Endothelial cell of umbilical vein (primary cell): ENCODE data around the gene DDX56. TPM values are rescaled to one million over a fixed set of nuclear protein-coding genes. Genes with fewer than 3 reads are reported as not detected.
A peak's percentile ranks its signal among the peaks of the same experiment; 100 is the strongest.

Experiments used
- BruUV-seq: library from RNA; stranded (reverse); fragments of 400-500 nt; replicated peaks from 2 replicates; lab custom pipeline; 2021; lab: Mats Ljungman, UMichigan
- CTCF ChIA-PET: fragments of 300-600, 350-600 bp; sonication (Branson Sonifier 250); formaldehyde crosslinking; loops from one replicate; lab custom pipeline; 2021; ENCODE audit warnings: antibody characterized with exemption, inconsistent platforms; lab: Charles Lee
- POLR2A ChIA-PET: fragments of 300-600, 350-600 bp; sonication (Branson Sonifier 250); formaldehyde crosslinking; loops from one replicate; lab custom pipeline; 2021; ENCODE audit warnings: antibody characterized with exemption, inconsistent platforms; lab: Charles Lee
- DNase-seq: peaks from one replicate; pipeline ENCODE4 v3.0.0-alpha.2; 2011; ENCODE audit warnings: low read depth, low spot score
- FAIRE-seq: peaks from 2 replicates; lab custom pipeline; 2011; peaks lifted over from hg19 to GRCh38; lab: Jason Lieb, UNC
- H2AFZ ChIP-seq: 2 replicates; pipeline ENCODE4 v1.6.0; 2012; ENCODE audit warnings: low read depth, low read length, control low read depth, inconsistent platforms
- H3K27ac ChIP-seq: 2 replicates; pipeline ENCODE4 v1.5.1; 2011; ENCODE audit warnings: low read depth, mild to moderate bottlenecking, control low read depth, low read length, moderate library complexity; ENCODE audit not compliant: insufficient read depth
- H3K27me3 ChIP-seq, 2 experiments: 2 replicates each; pipeline versions ENCODE4 v1.6.0 to v1.6.1; 2011; ENCODE audit warnings: low read length in 2 of 2, mixed read lengths in 1 of 2; ENCODE audit not compliant: control insufficient read depth in 2 of 2, insufficient read depth in 2 of 2
- H3K36me3 ChIP-seq, 2 experiments: 2 replicates in 1 of 2; 3 replicates in 1 of 2; pipeline ENCODE4 v1.5.1; 2011; ENCODE audit warnings: low read length in 2 of 2, mild to moderate bottlenecking in 1 of 2, moderate library complexity in 1 of 2; ENCODE audit not compliant: control insufficient read depth in 2 of 2, insufficient read depth in 2 of 2; ENCODE audit errors: extremely low read depth in 1 of 2
- H3K4me1 ChIP-seq: 3 replicates; pipeline ENCODE4 v1.5.1; 2011; ENCODE audit warnings: mild to moderate bottlenecking, low read length; ENCODE audit not compliant: control insufficient read depth, insufficient read depth; ENCODE audit errors: extremely low read depth
- H3K4me2 ChIP-seq: 2 replicates; pipeline ENCODE4 v1.6.1; 2011; ENCODE audit warnings: low read length, control low read depth, mixed read lengths; ENCODE audit not compliant: insufficient read depth
- H3K4me3 ChIP-seq, 3 experiments: fragments of 200-600 bp in 1 of 3; sonication (generic), shearing (Covaris generic) in 1 of 3; replicated peaks in 1 of 3; 2 replicates each; pipeline ENCODE4 v1.5.1; 2011 to 2016; ENCODE audit warnings: control low read depth in 3 of 3, low read length in 3 of 3, mild to moderate bottlenecking in 2 of 3, inconsistent platforms in 1 of 3, low read depth in 1 of 3, moderate library complexity in 1 of 3; ENCODE audit not compliant: insufficient read depth in 1 of 3
- H3K79me2 ChIP-seq: 2 replicates; pipeline ENCODE4 v1.6.0; 2012; ENCODE audit warnings: low read length, inconsistent platforms; ENCODE audit not compliant: control insufficient read depth, insufficient read depth
- H3K9ac ChIP-seq: replicated peaks from 2 replicates; pipeline ENCODE3; 2011; ENCODE audit warnings: low read length, control low read depth; ENCODE audit not compliant: insufficient read depth; ENCODE audit errors: extremely low read depth
- H3K9me1 ChIP-seq: replicated peaks from 3 replicates; pipeline ENCODE4 v1.6.0; 2011; ENCODE audit warnings: mild to moderate bottlenecking, low read length; ENCODE audit not compliant: control insufficient read depth, insufficient read depth; ENCODE audit errors: extremely low read depth
- H3K9me3 ChIP-seq: replicated peaks from 2 replicates; pipeline ENCODE4 v1.5.1; 2012; ENCODE audit warnings: low read length, inconsistent platforms; ENCODE audit not compliant: control insufficient read depth, insufficient read depth
- H4K20me1 ChIP-seq: replicated peaks from 2 replicates; pipeline ENCODE3; 2011; ENCODE audit warnings: mild to moderate bottlenecking, low read length; ENCODE audit not compliant: control insufficient read depth, insufficient read depth; ENCODE audit errors: extremely low read depth
- CTCF ChIP-seq, 2 donors: IDR thresholded peaks; 1 replicate in 1 of 2; 2 replicates in 1 of 2; pipeline ENCODE4 v1.5.1; 2011; ENCODE audit warnings: low read length in 2 of 2, mild to moderate bottlenecking in 2 of 2, moderate library complexity in 2 of 2, control low read depth in 1 of 2, inconsistent platforms in 1 of 2, low read depth in 1 of 2; ENCODE audit not compliant: insufficient read depth in 1 of 2; ENCODE audit errors: extremely low read depth in 1 of 2
- EZH2 ChIP-seq: IDR thresholded peaks from 2 replicates; pipeline ENCODE4 v1.6.1; 2012; ENCODE audit warnings: borderline replicate concordance, low read depth, mild to moderate bottlenecking, moderate library complexity, low read length, inconsistent platforms; ENCODE audit not compliant: severe bottlenecking
- FOS ChIP-seq: IDR thresholded peaks from 2 replicates; pipeline ENCODE4 v1.6.1; 2011; ENCODE audit warnings: mild to moderate bottlenecking, low read length, moderate library complexity, borderline replicate concordance; ENCODE audit not compliant: insufficient read depth
- GATA2 ChIP-seq: IDR thresholded peaks from 2 replicates; pipeline ENCODE4 v1.7.0; 2011; ENCODE audit warnings: low read depth, mild to moderate bottlenecking, moderate library complexity, mixed read lengths, low read length; ENCODE audit not compliant: insufficient read length, insufficient read depth
- JUN ChIP-seq: IDR thresholded peaks from 2 replicates; pipeline ENCODE4 v1.6.1; 2011; ENCODE audit warnings: borderline replicate concordance, low read depth; ENCODE audit not compliant: insufficient read length, insufficient read depth
- MYC ChIP-seq: IDR thresholded peaks from one replicate; pipeline ENCODE4 v1.6.1; 2011; ENCODE audit warnings: mild to moderate bottlenecking, low read depth, low read length
- POLR2A ChIP-seq: IDR thresholded peaks from 2 replicates; pipeline ENCODE4 v1.6.1; 2012; ENCODE audit warnings: low read depth, mild to moderate bottlenecking, control low read depth, low read length
- POLR2AphosphoS5 ChIP-seq: IDR thresholded peaks from 2 replicates; pipeline ENCODE4 v1.6.1; 2012; ENCODE audit warnings: low read depth, mild to moderate bottlenecking, control low read depth, low read length, moderate library complexity; ENCODE audit not compliant: insufficient read depth
- dilution Hi-C: fragments of 300-500 bp; cut with MboI; formaldehyde crosslinking; loops from one replicate; pipeline ENCODE4 v1.15.0; 2019; ENCODE audit warnings: low sequenced_read_pairs; ENCODE audit not compliant: extremely low pct_ligation_motif_present
- intact Hi-C: fragments of 100-400 bp; cut with micrococcal nuclease; formaldehyde crosslinking; loops from one replicate; pipeline ENCODE4 v1.10.0; 2022
- polyA plus RNA-seq, 4 experiments: library from polyadenylated mRNA; depleted of rRNA in 3 of 4; stranded (reverse) in 3 of 4; unstranded in 1 of 4; fragments of >200 nt; gene quantifications; 2 replicates each; pipeline versions ENCODE4 v1.2.1 to v1.2.3, GENCODE V29; 2011 to 2012; ENCODE audit warnings: missing spikeins in 1 of 4
- total RNA-seq: library from RNA; stranded (reverse); gene quantifications from 2 replicates; pipeline ENCODE4 v1.2.3, GENCODE V29; 2021
- TF ChIP-seq, protein P1 (sequence below): IDR thresholded peaks from 2 replicates; pipeline ENCODE4 v1.6.1; 2011; ENCODE audit not compliant: insufficient read depth, insufficient read length

The DDX56 gene
- total and polyA plus RNA-seq, 2 donors (not counting 3 experiments of a cell fraction or from before 2014, with no cell fraction given) = 94.7 to 96.6 TPM

DNA sequence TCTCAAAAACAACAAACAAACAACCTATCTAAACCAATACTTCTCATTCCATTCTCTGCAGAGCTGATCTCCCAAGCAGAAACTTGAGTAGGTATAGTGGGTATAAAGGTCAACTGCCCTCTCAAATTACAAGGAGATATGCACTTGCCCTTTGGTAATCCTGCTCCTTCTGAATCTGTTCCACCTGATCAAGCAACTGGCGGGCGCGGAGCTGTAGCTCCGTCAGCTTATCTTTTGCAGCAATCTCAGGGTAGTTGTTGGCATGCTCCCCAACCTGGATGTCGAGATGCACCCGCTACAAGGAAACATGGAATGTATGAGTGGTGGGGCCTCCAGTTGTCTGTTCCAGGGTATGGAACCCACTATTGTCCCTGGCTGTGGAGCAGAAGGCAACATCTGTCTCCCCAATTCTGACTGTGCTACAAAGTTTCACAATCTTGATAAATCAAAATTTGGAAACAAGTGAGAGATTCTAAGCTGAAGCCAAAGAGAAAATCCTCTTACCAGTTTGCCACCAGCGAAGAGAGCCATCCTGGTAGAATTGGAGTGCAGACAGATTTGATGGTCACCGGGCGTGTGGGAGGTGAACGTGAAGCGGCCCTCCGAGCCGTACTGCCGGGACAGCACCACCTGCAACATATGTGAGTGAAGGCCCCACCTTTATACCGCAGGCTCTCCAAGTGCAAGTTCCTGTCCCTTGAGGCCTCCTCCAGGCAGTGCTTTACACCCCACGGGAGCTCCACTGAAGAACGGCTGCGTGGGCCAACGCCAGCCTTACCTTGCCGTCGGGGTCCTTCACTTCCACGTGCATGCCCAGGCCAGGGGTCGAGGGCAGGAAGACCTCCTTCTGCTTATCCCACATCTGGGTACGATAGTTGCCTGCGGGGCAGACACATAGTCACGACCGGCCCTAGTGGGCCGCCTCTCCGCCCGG lies 7.5 kb upstream of the DDX56 start:
- Histone ChIP-seq H3K4me2 (peak overlapping the region; percentile 46), H3K9ac (peak overlapping the region; percentile 66), H3K9me1 (no peaks in the 10 kb centered on the region), H3K27me3 (no peaks in the 10 kb centered on the region), H3K4me1 (peaks cover 8% of the 10 kb centered on the region), H4K20me1 (no peaks in the 10 kb centered on the region), H2AFZ (peak overlapping the region; percentile 26), H3K79me2 (peaks cover 17% of the 10 kb centered on the region), H3K4me3 (peak overlapping the region; percentile 23 to 78 (median 47)), H3K27ac (peak overlapping the region; percentile 20), H3K9me3 (no peaks in the 10 kb centered on the region), H3K36me3 (peaks cover 7 to 8% of the 10 kb centered on the region in 2 experiments)
- intact Hi-C loops = no loop called here
- FAIRE-seq (peak; percentile 4), DNase-seq (no peak)
- dilution Hi-C loops = no loop called here
- ChIA-PET CTCF (interaction anchor here (1.2 to 2.6 kb wide), 5 partner anchors 16 to 266 kb away, joined by 4 to 20 read pairs (median 5); partner anchors contain the start of gene H2AZ2), POLR2A (interaction anchor here (1.0 kb wide), 1 partner anchor 10 kb away, joined by 3 read pairs; no protein-coding TSS in a partner anchor)
- BruUV-seq = TSS peak; percentile 8
- TF ChIP-seq MYC = no peak
- no peak for TF ChIP-seq POLR2A
- no peak for TF ChIP-seq GATA2
- TF ChIP-seq CTCF (IDR thresholded peaks at IDR 0.05; ENCODE audit: extremely low read depth in 1 of 2, insufficient read depth in 1 of 2, low read depth in 1 of 2, low read length in 2 of 2) = no peak
- TF ChIP-seq FOS = no peak
- TF ChIP-seq, protein P1, sequence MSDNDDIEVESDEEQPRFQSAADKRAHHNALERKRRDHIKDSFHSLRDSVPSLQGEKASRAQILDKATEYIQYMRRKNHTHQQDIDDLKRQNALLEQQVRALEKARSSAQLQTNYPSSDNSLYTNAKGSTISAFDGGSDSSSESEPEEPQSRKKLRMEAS = no peak
- TF ChIP-seq JUN = no peak
- no peak for TF ChIP-seq EZH2
- no peak for TF ChIP-seq POLR2AphosphoS5
